Skeletal muscle cell (primary cell): Measurements from ENCODE around the gene TXLNB.
"Not testable (repeated sequence)": the region's sequence is repeated elsewhere in the genome, so short reads cannot be mapped to it uniquely, and the experiment has no call there.

Experiments used
- DNase-seq: peaks from one replicate; pipeline ENCODE4 v3.0.0-alpha.2; 2010; ENCODE audit warnings: low read depth
- H3K4me3 ChIP-seq: 2 replicates; pipeline ENCODE4 v1.5.1; 2011; ENCODE audit warnings: low read depth, mild to moderate bottlenecking, control low read depth, low read length, moderate library complexity

TXLNB gene

DNA sequence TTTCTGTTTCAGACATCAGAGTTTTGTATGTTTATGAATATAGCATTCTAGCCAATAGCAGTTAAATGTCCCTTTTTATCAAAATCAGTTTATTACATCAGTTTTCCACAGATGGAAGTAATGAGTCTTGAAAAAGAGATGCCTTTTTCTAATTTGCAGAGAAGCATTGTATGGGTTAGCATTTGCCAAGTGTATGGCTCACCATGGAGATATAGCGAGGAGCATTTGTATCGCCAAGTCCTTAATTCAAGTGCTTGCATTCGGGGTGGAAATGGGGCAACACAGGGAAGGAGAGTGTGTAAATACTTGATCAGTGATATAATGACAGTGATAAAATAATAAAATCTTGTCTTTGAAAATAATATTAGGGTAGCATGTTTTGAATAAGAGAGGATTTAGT lies 42.9 kb downstream of the TXLNB start:
- H3K4me3 ChIP-seq: no peak overlapping the region
- DNase-seq: no peak

DNA sequence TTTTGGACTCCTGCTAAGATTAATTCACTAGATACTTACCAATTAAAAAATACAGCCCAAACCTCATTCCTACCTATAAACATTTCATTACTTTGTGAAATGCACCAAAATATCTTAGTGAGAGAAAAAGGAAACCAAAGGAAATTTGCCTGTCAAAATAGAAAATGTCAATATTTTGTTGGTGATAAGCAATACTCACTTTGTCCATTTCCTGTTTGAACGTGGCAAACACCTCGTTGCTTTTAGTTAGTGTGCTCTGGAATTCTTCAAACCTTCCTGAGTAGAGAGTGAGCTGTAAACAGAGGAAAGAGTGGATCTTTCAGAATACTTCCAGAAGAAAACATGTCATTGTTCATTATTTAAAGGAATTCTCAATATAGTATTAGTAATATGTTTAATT lies 44.2 kb downstream of the TXLNB start:
- DNase-seq: no peak
- no peak overlapping the region for H3K4me3 ChIP-seq

DNA sequence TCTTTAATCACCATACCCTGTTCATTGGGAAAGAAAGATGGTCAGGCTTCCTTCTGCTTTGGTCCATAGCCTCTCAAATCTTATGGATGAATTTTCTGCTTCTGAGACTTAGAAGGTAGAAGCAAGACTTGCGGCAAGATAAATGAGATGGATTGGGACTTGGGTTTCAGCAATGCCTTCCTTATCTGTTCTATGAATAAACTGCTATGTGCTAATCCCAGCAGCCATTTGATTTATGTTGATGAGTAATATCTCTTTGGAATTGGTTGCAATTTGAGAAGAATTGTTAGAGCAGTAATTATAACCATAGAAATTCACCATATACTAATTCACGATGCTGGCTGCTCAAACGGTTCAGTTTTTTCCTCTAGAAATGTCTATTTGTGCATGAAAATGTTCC lies 48.3 kb downstream of the TXLNB start:
- H3K4me3 ChIP-seq: no peak overlapping the region
- DNase-seq: no peak

DNA sequence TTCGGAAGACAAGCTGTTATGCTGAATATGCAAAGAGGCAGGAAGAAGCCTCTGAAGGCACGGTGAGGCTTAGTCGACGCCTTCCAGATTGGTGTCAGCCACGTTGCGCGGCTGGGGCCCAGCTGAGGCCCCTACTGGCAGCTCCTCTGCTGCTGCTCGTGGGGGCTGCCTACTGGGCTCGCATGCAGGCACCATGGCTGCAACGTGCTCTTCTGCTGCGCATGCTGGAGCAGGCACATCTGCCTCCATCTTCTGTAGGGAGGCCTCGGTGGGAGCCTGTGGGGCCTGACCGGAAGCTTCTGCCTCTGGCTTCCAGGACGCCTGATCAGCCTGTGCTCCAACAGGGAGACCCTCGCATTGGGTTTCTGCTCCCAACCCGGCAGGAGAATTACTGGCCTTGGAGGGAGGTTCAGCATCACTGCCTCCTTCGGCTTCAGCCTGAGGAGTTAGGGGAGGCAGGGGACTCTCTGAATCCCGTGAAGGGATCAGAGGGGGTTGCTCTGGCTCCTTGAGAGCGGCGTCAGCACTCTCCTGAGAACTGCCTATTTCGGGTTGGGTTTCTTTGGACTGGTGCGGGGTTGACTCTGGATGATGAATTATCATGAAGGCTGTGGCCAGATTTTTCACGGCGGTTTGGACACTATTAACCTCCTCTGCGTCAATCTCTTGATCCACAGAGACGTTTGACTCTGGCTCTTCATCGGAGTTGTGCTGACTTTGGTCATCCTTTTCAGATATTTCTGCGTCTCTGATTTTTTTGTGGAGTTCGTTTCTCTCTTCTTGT lies 49.1 kb downstream of the TXLNB start:
- DNase-seq: no peak
- no peak overlapping the region for H3K4me3 ChIP-seq

DNA sequence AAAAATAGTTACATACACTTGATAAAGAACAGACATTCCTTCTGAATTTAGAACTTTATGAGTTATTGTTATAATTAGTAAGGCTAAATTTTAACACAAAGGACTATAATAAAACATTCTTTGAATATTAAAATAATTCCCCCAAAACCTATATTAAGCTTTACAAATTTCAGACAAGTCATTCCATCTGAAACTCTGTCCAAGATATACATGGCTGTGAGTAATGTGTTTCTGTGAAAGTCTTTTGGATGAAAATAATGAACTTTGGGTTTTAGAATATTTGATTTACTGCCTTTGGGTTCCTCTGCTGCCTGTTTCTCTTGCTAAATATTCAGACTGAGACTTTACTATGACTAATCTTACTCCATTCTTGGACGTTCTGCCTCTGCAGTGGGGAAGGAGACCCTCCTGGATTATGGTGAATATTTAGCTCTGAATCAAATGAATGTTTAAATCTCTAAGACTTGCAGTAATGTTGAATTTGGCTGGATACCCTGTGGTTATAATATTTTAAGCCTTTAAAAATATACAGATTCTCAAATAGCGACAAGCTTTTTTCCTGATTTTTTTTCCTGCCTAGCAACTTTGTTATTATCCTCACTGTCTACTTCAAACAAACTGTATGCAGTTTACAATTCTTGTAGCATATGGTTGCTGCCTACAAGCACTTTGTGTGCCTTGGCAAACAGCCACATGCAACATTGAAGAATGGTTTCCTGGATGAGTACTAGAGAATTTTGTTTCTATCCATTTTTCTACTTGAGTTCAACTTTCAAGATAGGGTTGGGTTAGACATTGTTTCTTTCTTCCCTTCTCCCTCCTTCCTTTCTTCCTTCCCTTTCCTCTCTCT lies 51.4 kb downstream of the TXLNB start:
- DNase-seq: peak; percentile 79
- H3K4me3 ChIP-seq: no peak overlapping the region

- DNase-seq: no peak
- no peak overlapping the region for H3K4me3 ChIP-seq
Measured at GRCh38 chr6:139239064-139239463, 52.7 kb downstream of the TXLNB start.

DNA sequence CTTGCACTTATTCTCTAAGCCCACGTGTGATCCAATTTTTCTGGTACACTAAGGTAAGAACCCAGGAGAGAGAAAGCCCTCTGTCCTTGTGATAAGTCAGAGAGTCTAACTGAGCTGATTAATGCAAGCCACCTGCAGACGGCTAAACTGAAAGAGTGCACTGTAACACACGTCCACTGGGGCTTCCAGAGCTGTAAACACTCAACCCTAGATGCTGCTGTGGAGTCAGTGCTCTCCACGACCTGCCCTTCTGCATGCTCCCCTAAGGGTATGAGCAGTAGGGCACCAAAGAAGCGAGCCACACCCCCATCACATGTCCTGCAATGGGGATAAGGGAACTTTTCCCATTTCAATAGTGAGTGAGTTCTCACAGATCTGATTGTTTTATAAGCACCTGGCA lies 55.7 kb downstream of the TXLNB start:
- H3K4me3 ChIP-seq: no peak overlapping the region
- DNase-seq: no peak

GRCh38 chr6:139235661-139236060 lies 56.1 kb downstream of the TXLNB start:
- H3K4me3 ChIP-seq: no peak overlapping the region

DNA sequence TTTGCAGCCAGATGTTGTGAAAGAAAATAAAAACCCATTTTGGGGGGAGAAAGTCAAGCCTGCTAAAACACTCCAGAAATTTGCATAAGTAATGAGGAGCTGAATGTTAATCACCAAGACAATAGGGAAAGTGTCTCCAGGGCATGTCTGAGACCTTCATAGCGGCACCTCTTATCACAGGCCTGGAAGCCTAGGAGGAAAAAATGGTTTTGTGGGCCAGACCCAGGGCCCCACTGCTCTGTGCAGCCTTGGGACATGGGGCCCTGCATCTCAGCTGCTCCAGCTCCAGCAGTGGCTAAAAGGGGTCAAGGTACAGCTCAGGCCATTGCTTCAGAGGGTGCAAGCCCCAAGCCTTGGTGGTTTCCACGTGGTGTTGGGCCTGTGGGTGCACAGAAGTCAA lies 57.6 kb downstream of the TXLNB start:
- not testable (repeated sequence) for DNase-seq, H3K4me3 ChIP-seq

More at GRCh38 chr6:139235661-139236060, 56.1 kb downstream of the TXLNB start:
- DNase-seq: no peak

- no peak for DNase-seq
- no peak overlapping the region for H3K4me3 ChIP-seq
Measured at GRCh38 chr6:139231206-139231605, 60.6 kb downstream of the TXLNB start.

- no peak overlapping the region for H3K4me3 ChIP-seq
- peak; percentile 43 for DNase-seq
Measured at GRCh38 chr6:139230391-139230840, 61.4 kb downstream of the TXLNB start.

- not testable (repeated sequence) for H3K4me3 ChIP-seq, DNase-seq
Measured at GRCh38 chr6:139228387-139228786, 63.4 kb downstream of the TXLNB start.

DNA sequence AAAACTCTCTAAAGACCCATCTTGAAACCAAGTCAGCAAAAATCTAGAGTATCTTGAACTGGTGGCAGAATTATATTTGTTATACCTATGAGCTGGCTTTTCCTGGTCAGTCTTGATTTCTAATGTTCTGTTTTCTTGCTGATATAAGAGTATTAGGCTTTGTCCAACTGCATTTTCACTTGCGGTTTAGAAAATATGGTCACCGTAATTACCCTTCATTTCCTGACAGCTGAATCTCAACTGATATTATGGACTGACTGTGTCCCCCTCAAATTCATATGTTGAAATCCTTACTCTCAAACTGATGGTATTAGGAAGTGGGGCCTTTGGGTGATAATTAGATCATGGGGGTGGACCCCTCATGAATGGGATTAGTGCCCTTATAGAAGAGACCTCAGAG lies 72.1 kb downstream of the TXLNB start:
- no peak for DNase-seq
- H3K4me3 ChIP-seq: no peak overlapping the region

GRCh38 chr6:139219271-139219729 lies 72.5 kb downstream of the TXLNB start:
- DNase-seq: peak; percentile 90
- no peak overlapping the region for H3K4me3 ChIP-seq

GRCh38 chr6:139212460-139212859 lies 79.3 kb downstream of the TXLNB start:
- DNase-seq, H3K4me3 ChIP-seq: not testable (repeated sequence)

- H3K4me3 ChIP-seq, DNase-seq: not testable (repeated sequence)
Measured at GRCh38 chr6:139210766-139211165, 81.0 kb downstream of the TXLNB start.

DNA sequence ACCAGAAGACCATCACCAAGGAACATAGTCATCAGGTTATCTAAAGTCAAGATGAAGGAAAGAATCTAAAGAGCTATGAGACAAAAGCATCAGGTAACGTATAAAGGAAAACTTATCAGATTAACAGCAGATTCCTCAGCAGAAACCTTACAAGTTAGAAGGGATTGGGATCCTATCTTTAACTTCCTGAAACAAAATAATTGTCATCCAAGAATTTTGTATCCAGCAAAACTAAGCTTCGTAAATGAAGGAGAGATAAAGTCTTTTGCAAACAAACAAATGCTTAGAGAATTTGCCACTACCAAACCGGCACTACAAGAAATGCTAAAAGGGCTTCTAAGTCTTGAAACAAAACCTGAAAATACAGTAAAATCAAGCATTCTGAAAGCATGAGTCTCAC lies 86.0 kb downstream of the TXLNB start:
- DNase-seq: no peak
- no peak overlapping the region for H3K4me3 ChIP-seq

DNA sequence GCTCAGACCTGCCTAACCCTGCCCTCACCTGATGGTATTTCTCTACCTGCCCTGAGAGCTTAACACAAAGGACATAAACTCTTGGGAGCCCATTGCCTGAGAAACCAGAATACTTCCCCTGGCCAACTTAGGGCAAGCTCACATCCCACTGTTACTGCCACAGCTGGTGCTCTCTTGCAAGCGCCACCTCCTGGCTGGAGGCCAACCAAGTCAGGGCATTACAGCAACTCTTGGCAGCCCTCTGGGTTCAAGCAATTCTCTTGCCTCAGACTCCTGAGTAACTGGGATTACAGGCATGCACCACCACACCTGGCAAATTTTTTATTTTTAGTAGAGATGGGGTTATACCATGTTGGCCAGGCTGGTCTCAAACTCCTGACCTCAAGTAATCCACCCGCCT lies 86.8 kb downstream of the TXLNB start:
- DNase-seq: no peak
- no peak overlapping the region for H3K4me3 ChIP-seq

GRCh38 chr6:139201378-139201777 lies 90.4 kb downstream of the TXLNB start:
- H3K4me3 ChIP-seq: no peak overlapping the region
- DNase-seq: no peak

DNA sequence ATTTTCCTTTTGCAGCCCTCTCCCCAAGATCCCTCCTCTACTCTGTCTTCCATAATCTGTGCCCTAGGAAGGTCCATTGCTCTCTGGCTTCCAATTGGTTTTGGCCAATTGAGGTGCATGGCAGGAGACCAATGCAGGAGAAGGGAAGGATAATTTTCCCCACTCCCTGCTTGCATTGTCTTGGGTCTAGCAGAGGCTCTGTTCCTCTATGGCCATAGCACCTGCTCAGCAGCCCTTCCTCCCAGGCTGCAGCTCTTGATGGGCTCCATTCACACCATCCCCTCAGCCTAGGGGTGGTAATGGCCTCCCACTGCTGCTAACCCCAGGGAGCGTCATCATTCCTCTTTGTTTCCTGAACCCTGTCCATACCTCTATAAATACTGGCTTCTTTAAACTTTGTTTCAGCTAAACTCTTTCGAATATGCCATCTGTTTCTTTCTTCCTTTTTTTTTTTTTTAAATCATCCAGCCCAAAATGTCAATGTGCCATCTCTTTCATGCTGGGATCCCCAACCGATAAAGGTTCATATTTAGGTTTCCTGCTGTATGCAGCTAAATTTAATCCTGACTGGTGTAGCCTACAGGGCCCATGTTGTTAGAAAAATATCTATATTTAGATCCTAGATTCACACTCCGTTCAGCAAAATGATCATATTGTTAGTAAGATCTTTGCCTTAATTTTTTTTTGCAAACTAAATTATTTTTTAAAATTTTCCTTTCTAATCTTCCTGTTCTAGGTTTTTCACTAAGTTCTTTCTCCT lies 93.1 kb downstream of the TXLNB start:
- DNase-seq: no peak
- H3K4me3 ChIP-seq: no peak overlapping the region
